HFFc6 (cell line): ENCODE measurements around the gene SAMD8. TPM values are rescaled to one million over a fixed set of nuclear protein-coding genes. Genes with fewer than 3 reads are reported as not detected.
A peak's percentile ranks its signal among the peaks of the same experiment; 100 is the strongest.

Experiments
- DNase-seq: peaks from one replicate; pipeline ENCODE4 v3.0.0-alpha.2; 2018
- H3K27ac Mint-ChIP-seq: 2 replicates; pipeline ENCODE4 v1.8.0; 2020; ENCODE audit warnings: mild to moderate bottlenecking, mixed read lengths
- H3K27me3 Mint-ChIP-seq: 2 replicates; pipeline ENCODE4 v1.8.0; 2021; ENCODE audit warnings: mild to moderate bottlenecking, moderate library complexity, mixed read lengths; ENCODE audit not compliant: insufficient read depth
- H3K36me3 Mint-ChIP-seq: 2 replicates; pipeline ENCODE4 v1.8.0; 2021; ENCODE audit warnings: low read depth, mixed read lengths
- H3K4me1 Mint-ChIP-seq: 2 replicates; pipeline ENCODE4 v1.8.0; 2020; ENCODE audit warnings: low read depth, mixed read lengths
- H3K4me3 Mint-ChIP-seq: 2 replicates; pipeline ENCODE4 v1.8.0; 2020; ENCODE audit warnings: mild to moderate bottlenecking, moderate library complexity, mixed read lengths
- H3K9me3 Mint-ChIP-seq: 2 replicates; pipeline ENCODE4 v1.8.0; 2020; ENCODE audit warnings: mild to moderate bottlenecking, mixed read lengths
- long read RNA-seq: library from polyadenylated mRNA; unstranded; transcript quantifications from one replicate; pipeline ENCODE4 v2.0.0, GENCODE V29; 2019
- total RNA-seq, 6 experiments: library from RNA; stranded (reverse); fragmentation: NEBNext Ultra II Directional; extraction: Animal tissue kit (Norgen Biotek cat#: 25700); gene quantifications; 2 replicates in 1 of 6; 3 replicates in 5 of 6; pipeline ENCODE4 v1.2.3, GENCODE V29; 2021
- TF ChIP-seq, protein P1 (sequence below): fragments of 200-600 bp; sonication (generic); IDR thresholded peaks from 2 replicates; pipeline ENCODE4 v1.5.0; 2021; ENCODE audit warnings: antibody characterized with exemption, mild to moderate bottlenecking

Gene SAMD8
- 10 to 100 TPM; 26.5 to 31.5 (median 29.9) TPM for total RNA-seq
- long read RNA-seq, partial matches to known transcripts: 0 of 22 reads
- long read RNA-seq, other reads (novel, unspliced or antisense): 18 of 22 reads

DNA sequence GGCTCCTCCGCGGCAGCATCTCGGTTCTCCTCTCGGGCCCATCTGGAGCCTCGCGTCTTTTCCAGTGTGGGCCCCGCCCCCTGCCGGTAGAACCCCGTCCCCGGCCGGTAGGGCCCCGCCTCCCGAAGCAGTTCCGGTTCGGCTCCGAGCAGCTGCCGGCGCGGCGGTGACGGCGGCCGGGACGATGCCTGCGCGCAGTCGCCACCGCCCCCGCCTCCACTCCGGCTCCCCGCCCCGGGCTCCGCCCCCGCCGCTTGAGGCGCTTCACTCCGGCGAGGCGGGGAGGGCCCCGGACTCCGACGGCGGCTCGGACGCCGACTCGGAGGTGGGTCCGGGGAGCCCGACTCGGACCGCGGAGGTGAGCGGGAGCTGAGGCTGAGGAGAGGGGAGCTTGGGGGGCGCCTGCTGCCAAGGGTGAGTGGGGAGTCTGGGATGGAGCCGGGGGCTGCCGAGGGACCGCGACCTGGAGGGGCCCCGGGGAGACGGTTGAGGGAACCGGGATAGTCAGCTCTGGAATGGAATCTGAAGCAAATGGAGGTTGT, at the start of gene SAMD8:
Gene SAMD8, plus strand, starts transcription at position 292 of the 542 bp plus-strand sequence. CDS start 38,873 bp downstream, outside the sequence.
- peaks cover 55% of the 10 kb centered on the region for H3K4me1 Mint-ChIP-seq
- TF ChIP-seq, protein P1, sequence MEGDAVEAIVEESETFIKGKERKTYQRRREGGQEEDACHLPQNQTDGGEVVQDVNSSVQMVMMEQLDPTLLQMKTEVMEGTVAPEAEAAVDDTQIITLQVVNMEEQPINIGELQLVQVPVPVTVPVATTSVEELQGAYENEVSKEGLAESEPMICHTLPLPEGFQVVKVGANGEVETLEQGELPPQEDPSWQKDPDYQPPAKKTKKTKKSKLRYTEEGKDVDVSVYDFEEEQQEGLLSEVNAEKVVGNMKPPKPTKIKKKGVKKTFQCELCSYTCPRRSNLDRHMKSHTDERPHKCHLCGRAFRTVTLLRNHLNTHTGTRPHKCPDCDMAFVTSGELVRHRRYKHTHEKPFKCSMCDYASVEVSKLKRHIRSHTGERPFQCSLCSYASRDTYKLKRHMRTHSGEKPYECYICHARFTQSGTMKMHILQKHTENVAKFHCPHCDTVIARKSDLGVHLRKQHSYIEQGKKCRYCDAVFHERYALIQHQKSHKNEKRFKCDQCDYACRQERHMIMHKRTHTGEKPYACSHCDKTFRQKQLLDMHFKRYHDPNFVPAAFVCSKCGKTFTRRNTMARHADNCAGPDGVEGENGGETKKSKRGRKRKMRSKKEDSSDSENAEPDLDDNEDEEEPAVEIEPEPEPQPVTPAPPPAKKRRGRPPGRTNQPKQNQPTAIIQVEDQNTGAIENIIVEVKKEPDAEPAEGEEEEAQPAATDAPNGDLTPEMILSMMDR: peak; percentile 87
- DNase-seq: peak; percentile 96
- H3K4me3 Mint-ChIP-seq: peak within 1 kb of the TSS; percentile 92
- H3K27ac Mint-ChIP-seq: peak within 1 kb of the TSS; percentile 97
- H3K27me3 Mint-ChIP-seq: no peaks in the 10 kb centered on the region; the same call in 1 of the 2 replicates
- no peaks in the 10 kb centered on the region for H3K9me3 Mint-ChIP-seq
- H3K36me3 Mint-ChIP-seq: peaks cover 7% of the 10 kb centered on the region; the same call in 1 of the 2 replicates

GRCh38 chr10:75061709-75062505, 49.5 kb upstream of the SAMD8 start:
- Mint-ChIP-seq H3K36me3 (no peaks in the 10 kb centered on the region), H3K4me1 (peaks cover 6% of the 10 kb centered on the region; the same call in 1 of the 2 replicates), H3K27ac (no peak overlapping the region), H3K9me3 (no peaks in the 10 kb centered on the region), H3K4me3 (no peak overlapping the region), H3K27me3 (no peaks in the 10 kb centered on the region)
- DNase-seq: no peak
- TF ChIP-seq, protein P1: no peak

DNA sequence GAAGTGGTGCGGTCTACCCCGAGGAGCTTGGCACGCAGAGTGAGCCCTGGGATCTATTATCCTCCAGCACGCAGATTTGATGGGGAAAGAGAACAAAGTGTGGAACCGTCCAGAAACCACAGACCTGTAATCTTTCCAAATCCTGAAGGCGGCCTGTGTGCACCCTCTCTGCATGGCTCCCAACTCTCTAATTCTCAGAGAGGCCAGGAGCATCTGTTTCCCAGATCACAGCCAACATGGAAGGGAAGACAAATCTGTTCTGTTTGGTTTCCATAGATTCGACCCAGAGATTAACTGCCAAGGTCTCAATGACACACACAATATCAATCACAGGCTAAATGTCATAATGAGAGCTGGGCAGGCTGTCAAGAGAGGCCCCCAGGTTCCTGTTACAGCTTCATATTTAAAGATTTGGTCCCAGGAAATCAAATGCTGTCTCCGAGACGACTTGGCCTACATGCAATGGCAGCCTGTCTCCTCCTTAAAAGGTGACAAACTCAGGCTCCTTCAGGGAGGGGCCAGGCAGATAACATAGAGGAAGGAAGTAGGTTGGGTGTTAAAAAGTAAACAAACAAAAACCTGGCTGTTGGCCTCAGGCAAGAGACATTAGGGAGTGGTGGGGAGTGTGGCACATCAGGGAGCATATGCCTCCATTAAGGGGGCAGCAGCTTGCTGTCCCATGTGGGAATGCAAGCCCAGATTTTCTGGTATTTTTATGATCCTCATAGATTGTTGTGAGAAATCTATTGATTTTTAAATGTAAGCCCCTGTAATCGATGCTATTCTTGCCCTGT, 48.8 kb upstream of the SAMD8 start:
- peaks cover 6% of the 10 kb centered on the region; the same call in 1 of the 2 replicates for H3K4me1 Mint-ChIP-seq
- no peaks in the 10 kb centered on the region for H3K27me3 Mint-ChIP-seq
- TF ChIP-seq, protein P1: no peak
- H3K36me3 Mint-ChIP-seq: no peaks in the 10 kb centered on the region
- no peak overlapping the region for H3K27ac Mint-ChIP-seq
- DNase-seq: no peak
- no peaks in the 10 kb centered on the region for H3K9me3 Mint-ChIP-seq
- H3K4me3 Mint-ChIP-seq: no peak overlapping the region

GRCh38 chr10:75063461-75064230, 47.8 kb upstream of the SAMD8 start:
- H3K4me1 Mint-ChIP-seq: peaks cover 6% of the 10 kb centered on the region; the same call in 1 of the 2 replicates
- DNase-seq: no peak
- H3K4me3 Mint-ChIP-seq: no peak overlapping the region
- no peaks in the 10 kb centered on the region for H3K27me3 Mint-ChIP-seq
- no peaks in the 10 kb centered on the region for H3K9me3 Mint-ChIP-seq
- TF ChIP-seq, protein P1: no peak
- no peak overlapping the region for H3K27ac Mint-ChIP-seq
- no peaks in the 10 kb centered on the region for H3K36me3 Mint-ChIP-seq

DNA sequence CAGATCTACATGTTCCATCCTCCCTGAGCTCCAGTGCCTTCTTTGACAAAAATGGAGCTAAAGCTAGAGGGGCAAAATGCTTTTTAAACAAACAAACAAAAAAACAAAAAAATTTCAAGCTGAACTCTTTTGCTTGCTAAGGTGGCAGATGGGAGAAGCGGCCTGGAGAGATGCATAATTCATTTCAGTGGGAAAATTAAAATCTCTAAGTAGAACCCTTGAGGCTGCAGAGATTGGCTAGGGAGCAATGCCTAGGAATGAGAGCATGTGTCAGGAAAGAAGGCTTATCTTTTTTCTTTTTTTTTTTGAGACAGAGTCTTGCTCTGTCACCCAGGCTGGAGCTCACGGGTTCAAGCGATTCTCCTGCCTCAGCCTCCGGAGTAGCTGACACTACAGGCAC, 46.4 kb upstream of the SAMD8 start:
- Mint-ChIP-seq H3K4me3 (no peak overlapping the region), H3K36me3 (no peaks in the 10 kb centered on the region), H3K27me3 (no peaks in the 10 kb centered on the region), H3K4me1 (peaks cover 6% of the 10 kb centered on the region; the same call in 1 of the 2 replicates), H3K27ac (no peak overlapping the region), H3K9me3 (no peaks in the 10 kb centered on the region)
- no peak for DNase-seq
- TF ChIP-seq, protein P1: no peak
